ENCODE results near the gene VSX2.

VSX2 gene

DNA sequence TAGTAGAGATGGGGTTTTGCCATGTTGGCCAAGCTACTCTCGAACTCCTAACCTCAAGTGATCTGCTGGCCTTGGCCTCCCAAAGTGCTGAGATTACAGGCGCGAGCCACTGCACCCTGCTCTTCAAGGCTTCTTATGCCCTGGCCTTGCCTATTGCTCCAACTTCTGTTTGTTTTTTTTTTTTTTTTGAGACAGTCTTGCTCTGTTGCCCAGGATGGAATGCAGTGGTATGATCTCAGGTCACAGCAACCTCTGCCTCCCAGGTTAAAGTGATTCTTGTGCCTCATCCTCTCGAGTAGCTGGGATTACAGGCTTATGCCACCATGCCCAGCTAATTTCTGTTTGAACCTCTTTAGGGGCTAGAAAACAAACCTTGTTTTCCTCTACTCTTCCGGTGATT, 69.4 kb downstream of the VSX2 start:
- H3K27me3 ChIP-seq (ENCODE audit: control insufficient read depth, low read length), result peaks cover 3% of the 10 kb centered on the region; the same call in 1 of the 2 replicates
- no peak overlapping the region for H3K4me3 ChIP-seq (ENCODE audit: low read length)
- H3K9me3 ChIP-seq (ENCODE audit: control insufficient read depth, insufficient read depth, low read length), result no peaks in the 10 kb centered on the region
- H3F3A ChIP-seq (ENCODE audit: control insufficient read depth, insufficient read depth), result no peaks in the 10 kb centered on the region
- H4K20me1 ChIP-seq (ENCODE audit: control insufficient read depth, insufficient read depth, low read depth, low read length), result no peaks in the 10 kb centered on the region
- H3K79me2 ChIP-seq (ENCODE audit: control insufficient read depth, low read length), result no peaks in the 10 kb centered on the region
- H3K27ac ChIP-seq (ENCODE audit: low read depth, low read length), result no peak overlapping the region
- H3K4me1 ChIP-seq (ENCODE audit: control insufficient read depth, low read length), result peaks cover under 1% of the 10 kb centered on the region
- H3K36me3 ChIP-seq (ENCODE audit: control insufficient read depth, low read length), result no peaks in the 10 kb centered on the region
- TF ChIP-seq EZH2phosphoT487 (IDR thresholded peaks at IDR 0.05; ENCODE audit: borderline replicate concordance, low read length), result no peak
- TF ChIP-seq, protein P1, sequence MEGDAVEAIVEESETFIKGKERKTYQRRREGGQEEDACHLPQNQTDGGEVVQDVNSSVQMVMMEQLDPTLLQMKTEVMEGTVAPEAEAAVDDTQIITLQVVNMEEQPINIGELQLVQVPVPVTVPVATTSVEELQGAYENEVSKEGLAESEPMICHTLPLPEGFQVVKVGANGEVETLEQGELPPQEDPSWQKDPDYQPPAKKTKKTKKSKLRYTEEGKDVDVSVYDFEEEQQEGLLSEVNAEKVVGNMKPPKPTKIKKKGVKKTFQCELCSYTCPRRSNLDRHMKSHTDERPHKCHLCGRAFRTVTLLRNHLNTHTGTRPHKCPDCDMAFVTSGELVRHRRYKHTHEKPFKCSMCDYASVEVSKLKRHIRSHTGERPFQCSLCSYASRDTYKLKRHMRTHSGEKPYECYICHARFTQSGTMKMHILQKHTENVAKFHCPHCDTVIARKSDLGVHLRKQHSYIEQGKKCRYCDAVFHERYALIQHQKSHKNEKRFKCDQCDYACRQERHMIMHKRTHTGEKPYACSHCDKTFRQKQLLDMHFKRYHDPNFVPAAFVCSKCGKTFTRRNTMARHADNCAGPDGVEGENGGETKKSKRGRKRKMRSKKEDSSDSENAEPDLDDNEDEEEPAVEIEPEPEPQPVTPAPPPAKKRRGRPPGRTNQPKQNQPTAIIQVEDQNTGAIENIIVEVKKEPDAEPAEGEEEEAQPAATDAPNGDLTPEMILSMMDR (IDR thresholded peaks at IDR 0.05; ENCODE audit: low read depth, low read length, poor library complexity, severe bottlenecking), result no peak
- H3K9me2 ChIP-seq (replicated peaks; ENCODE audit: control insufficient read depth, low read length), result no peaks in the 10 kb centered on the region
- no peak overlapping the region for H3K4me2 ChIP-seq (ENCODE audit: low read length)

DNA sequence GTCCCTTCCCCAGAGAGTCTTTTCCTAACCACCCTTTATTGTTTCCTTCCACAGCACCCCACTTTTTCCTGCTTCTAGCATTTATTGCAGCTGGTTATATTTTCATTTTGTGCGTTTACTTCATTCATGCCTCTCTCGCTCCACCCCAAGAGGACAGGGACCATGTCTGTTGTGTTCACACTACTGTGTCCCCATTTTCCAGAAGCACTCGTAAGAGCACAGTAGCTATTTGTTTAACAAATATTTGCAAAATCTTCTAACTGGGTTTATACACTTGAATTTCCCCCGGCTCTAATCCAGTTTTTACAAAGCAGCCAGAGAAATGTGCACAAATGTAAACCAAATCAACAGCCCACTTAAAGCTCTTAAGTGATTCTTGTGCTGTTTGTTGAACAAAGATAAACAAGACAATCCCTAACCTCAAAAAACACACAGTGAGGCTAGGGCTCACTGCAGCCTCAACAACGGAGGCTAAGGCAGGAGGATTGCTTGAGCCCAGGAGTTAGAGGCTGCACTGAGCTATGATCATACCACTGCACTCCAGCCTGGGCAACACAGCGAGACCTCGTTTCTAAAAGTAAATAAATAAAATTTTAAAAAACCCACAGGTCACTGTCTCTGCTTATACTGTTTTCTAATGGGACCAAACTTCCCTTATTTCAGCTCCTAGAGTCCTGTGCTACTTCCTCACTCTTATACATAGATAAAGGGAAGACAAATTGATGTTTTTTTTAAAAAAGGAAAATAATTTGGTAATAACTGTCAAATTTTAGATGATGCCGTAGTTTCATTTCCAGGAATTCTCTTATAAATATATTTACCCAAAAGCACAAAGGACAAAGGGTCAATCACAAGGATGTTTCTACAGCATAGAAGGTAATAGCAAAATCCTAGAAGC, 70.1 kb downstream of the VSX2 start:
- no peaks in the 10 kb centered on the region for H3K9me3 ChIP-seq (ENCODE audit: control insufficient read depth, insufficient read depth, low read length)
- no peak for TF ChIP-seq EZH2phosphoT487 (IDR thresholded peaks at IDR 0.05; ENCODE audit: borderline replicate concordance, low read length)
- TF ChIP-seq, protein P1 (IDR thresholded peaks at IDR 0.05; ENCODE audit: low read depth, low read length, poor library complexity, severe bottlenecking), result no peak

DNA sequence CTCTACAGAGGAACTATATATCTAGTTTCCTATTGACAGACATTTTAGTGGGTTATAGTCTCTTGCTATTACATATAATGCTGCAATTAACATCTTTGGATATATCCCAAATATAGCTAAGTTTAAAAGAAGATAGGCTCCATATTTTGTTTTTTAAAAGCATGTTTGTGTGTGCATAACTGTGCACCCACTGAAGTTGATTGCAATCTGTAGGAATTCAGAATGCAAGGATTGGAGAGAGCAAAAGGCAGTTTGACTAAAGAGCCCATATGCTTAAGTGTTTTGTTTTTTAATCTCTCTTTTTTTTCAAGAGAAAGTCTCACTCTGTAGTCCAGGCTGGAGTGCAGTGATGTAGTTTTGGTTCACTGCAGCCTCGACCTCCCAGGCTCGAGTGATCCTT, 72.9 kb downstream of the VSX2 start:
- peaks cover 3% of the 10 kb centered on the region; the same call in 1 of the 2 replicates for H3K27me3 ChIP-seq (ENCODE audit: control insufficient read depth, low read length)
- H4K20me1 ChIP-seq (ENCODE audit: control insufficient read depth, insufficient read depth, low read depth, low read length), result no peaks in the 10 kb centered on the region
- TF ChIP-seq EZH2phosphoT487 (IDR thresholded peaks at IDR 0.05; ENCODE audit: borderline replicate concordance, low read length), result no peak
- TF ChIP-seq, protein P1 (IDR thresholded peaks at IDR 0.05; ENCODE audit: low read depth, low read length, poor library complexity, severe bottlenecking), result no peak
- no peak overlapping the region for H3K4me2 ChIP-seq (ENCODE audit: low read length)
- no peaks in the 10 kb centered on the region for H3K9me2 ChIP-seq (replicated peaks; ENCODE audit: control insufficient read depth, low read length)
- H3F3A ChIP-seq (ENCODE audit: control insufficient read depth, insufficient read depth), result no peaks in the 10 kb centered on the region
- no peaks in the 10 kb centered on the region for H3K79me2 ChIP-seq (ENCODE audit: control insufficient read depth, low read length)
- H3K27ac ChIP-seq (ENCODE audit: low read depth, low read length), result no peak overlapping the region
- no peaks in the 10 kb centered on the region for H3K4me1 ChIP-seq (ENCODE audit: control insufficient read depth, low read length)
- no peaks in the 10 kb centered on the region for H3K36me3 ChIP-seq (ENCODE audit: control insufficient read depth, low read length)
- H3K9me3 ChIP-seq (ENCODE audit: control insufficient read depth, insufficient read depth, low read length), result no peaks in the 10 kb centered on the region
- no peak overlapping the region for H3K4me3 ChIP-seq (ENCODE audit: low read length)

More for the DNA sequence above, 70.1 kb downstream of the VSX2 start:
- Histone ChIP-seq H3K4me1 (ENCODE audit: control insufficient read depth, low read length) (no peaks in the 10 kb centered on the region), H3K4me3 (ENCODE audit: low read length) (no peak overlapping the region), H3K27me3 (ENCODE audit: control insufficient read depth, low read length) (peaks cover 3% of the 10 kb centered on the region; the same call in 1 of the 2 replicates), H3K27ac (ENCODE audit: low read depth, low read length) (no peak overlapping the region), H3F3A (ENCODE audit: control insufficient read depth, insufficient read depth) (no peaks in the 10 kb centered on the region), H4K20me1 (ENCODE audit: control insufficient read depth, insufficient read depth, low read depth, low read length) (no peaks in the 10 kb centered on the region), H3K79me2 (ENCODE audit: control insufficient read depth, low read length) (no peaks in the 10 kb centered on the region), H3K4me2 (ENCODE audit: low read length) (no peak overlapping the region), H3K9me2 (replicated peaks; ENCODE audit: control insufficient read depth, low read length) (no peaks in the 10 kb centered on the region), H3K36me3 (ENCODE audit: control insufficient read depth, low read length) (no peaks in the 10 kb centered on the region)
